Activated CD8-positive, alpha-beta memory T cell treated with anti-CD3 and anti-CD28 coated beads for 4 hours (primary cell): ENCODE results near the gene TMPRSS11E.
"Not testable (repeated sequence)": the region's sequence is repeated elsewhere in the genome, so short reads cannot be mapped to it uniquely, and the experiment has no call there.

Source experiments
- DNase-seq, 2 donors: peaks; one replicate each; pipeline ENCODE4 v3.0.0-alpha.2; 2020; ENCODE audit warnings: low read depth in 2 of 2

Gene TMPRSS11E

DNA sequence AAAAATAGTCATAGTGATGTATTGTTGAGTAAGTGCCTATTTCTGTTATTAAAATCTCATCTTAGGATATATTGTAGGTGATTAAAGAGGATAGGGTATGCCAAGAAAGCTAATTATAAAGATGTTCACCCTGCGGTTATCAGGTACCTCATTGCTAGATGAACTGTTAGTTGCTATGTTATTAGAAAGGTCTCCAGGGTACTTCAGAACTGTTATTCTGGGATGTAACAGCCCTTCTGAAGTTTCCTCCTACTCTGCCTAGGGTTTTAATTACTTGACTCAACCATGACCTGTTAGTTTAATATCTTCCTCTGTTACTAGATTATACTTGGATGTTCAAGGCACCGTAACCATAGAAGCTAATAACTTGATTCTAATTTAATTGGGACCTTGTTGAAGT lies 15.4 kb downstream of the TMPRSS11E start:
- DNase-seq: no peak

DNA sequence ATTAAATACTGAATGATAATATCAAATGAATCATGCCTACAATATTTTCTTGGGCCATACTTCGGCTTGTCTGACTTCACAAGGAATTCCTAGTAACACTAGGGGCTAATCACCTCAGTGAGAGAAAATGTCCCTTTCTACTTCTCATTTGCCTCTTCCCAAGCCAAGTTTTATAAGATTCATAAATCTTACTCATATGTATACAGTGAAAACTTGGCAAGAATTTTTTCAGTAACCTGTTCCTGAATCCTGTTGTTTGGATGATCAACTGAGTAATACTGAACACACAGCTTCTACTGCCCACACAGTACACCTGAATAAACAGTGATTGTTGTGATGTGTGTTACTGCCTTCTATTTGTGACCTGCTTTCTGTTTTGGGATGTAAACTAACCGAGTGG lies 16.5 kb downstream of the TMPRSS11E start:
- no peak for DNase-seq

DNA sequence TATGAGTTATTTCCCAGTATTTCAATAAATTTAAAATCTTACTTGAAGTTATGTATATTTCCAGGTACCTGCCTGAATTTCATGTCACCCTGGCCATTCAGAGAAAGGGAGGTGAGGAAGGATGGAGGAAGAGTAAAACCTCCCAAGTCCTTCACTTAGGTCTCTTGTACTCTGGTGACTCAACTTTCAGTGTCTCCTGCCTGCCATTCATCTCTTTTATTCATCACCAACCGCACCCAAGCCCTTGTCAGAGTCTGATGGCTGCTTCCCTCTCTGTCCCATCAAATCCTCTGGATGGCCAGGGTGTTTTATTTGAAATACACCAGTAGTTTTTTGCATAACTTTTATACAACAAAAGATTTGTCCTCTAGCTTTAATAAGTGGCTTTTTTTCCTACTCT lies 17.8 kb downstream of the TMPRSS11E start:
- DNase-seq: no peak

DNA sequence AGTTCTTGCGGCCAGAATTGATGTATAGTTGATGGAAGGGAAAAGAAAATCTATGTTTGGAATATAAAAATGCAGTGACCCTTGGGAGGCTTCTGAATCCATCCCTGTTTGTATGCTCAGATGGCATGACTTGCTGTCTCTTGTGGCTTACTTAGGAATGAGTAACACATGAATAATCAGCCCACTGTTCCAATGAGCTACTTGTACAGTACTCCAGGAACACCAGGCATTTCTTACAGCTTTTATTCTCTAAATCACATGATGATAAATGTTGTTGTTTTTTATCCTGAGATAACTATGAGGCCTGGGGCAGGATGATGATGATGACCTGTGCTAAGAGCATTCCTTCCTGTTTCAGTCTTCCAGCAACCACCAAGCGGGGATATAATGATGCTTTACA lies 18.9 kb downstream of the TMPRSS11E start:
- no peak for DNase-seq

DNA sequence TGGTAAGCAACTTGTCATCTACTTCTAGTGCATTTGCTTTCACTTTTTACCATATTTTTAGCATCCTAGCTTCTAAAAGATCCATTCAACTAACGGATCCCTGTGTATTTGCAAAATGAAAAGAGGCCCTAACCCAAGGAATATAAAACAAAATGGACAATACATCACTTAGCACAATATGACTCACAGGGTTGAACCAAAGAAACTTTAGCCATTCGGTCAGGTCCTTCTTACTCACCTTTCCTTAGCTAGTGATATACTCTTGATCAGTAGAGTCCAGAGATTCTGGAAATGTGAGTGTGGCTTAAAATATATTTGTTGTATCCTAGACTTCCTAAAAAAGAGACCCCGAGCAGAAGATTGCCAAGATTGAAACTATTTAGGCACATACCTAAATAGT lies 19.5 kb downstream of the TMPRSS11E start:
- DNase-seq: no peak

DNA sequence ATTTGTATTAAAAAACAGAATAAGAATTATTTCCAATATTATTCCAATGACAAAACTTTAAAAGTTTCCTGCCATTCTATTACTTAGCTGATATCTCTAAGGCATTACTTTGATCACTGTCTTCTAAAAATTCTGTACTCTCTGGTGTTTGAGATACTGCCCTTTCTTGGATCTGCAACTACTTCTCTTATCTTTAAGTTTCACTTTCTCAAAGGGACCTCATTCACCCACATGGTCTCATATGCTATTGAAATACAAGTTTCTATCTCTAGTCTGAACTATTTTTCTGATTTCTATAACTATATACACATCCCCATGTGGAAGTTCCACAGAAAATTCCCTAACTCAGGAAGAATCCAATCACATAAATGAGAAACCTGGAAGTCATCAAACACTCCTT lies 22.2 kb downstream of the TMPRSS11E start:
- DNase-seq: no peak

DNA sequence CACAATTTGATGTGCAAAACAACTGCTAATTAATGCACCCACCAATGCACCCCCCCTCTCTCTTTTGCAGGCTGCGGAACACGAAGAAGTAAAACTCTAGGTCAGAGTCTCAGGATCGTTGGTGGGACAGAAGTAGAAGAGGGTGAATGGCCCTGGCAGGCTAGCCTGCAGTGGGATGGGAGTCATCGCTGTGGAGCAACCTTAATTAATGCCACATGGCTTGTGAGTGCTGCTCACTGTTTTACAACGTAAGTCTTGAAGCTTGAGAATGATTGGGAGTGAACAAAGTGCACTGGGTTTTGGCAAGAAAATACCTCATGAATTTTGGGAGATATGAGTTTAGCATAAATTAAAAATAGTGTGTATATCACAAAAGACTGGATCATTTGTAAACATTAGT lies 28.9 kb downstream of the TMPRSS11E start:
- no peak for DNase-seq

DNA sequence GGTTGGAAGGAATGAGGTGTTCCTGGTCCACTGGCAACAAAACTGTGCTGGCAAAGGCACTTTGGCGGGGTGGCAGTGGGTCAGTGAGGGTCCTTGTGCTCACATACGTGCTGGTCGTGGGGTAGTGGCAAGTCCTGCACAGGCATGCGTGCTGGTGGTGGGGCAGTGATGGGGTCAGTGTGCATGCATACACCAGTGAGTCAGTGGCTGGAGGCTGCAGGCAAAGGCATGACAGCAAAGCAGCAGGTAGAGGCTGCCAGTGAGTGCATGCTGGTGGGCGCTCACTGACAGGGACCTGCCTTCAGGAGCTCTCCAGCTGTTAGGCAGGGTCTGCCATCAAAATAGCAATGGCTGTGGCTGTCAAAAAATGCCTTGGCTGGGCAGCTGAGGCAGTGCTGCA lies 42.1 kb downstream of the TMPRSS11E start:
- DNase-seq: no peak

DNA sequence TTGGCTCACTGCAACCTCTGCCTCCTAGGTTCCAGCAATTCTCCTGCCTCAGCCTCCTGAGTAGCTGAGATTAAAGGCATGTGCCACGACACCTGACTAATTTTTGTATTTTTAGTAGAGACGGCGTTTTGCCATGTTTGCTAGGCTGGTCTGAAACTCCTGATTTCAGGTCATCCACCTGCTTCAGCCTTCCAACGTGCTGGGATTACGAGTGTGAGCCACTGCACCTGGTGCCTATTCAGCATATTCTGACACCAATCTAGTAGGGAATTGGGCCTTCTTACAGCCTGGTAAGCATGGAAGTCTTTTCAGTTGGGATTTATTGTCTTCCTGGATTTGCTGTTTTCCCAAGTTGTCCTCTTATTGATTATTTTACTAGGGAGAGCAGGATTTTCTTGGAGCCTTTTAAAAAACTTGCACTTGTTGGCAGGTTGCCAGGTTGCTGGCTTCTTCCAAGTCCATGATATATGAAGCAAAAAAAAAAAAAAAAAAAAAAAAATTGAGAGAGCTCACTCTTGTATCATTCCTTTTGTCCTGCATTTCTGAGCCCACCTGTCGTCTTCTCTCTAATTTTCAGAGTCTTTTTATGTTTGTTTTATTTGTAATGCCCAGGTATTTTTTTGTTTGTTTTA lies 43.7 kb downstream of the TMPRSS11E start:
- no peak for DNase-seq

DNA sequence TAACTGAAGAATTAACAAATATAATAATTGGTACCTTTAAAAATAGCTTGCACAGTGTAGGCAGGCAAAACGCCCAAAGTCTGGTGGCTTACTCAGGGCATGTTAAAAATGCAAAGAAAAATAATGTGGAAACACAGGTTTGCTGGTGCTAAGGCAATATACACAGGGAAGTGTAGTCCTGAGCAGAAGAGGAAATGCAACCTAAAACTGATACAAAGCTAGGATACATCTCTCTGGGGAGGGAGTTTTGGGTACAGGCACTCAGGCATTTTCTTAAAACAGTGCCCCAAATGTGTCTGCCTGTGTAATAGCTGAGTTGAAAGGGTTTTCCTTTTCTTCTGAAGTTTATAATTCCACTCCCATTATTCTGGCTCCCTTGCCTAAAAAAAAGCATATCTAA lies 47.4 kb downstream of the TMPRSS11E start:
- DNase-seq: no peak

DNA sequence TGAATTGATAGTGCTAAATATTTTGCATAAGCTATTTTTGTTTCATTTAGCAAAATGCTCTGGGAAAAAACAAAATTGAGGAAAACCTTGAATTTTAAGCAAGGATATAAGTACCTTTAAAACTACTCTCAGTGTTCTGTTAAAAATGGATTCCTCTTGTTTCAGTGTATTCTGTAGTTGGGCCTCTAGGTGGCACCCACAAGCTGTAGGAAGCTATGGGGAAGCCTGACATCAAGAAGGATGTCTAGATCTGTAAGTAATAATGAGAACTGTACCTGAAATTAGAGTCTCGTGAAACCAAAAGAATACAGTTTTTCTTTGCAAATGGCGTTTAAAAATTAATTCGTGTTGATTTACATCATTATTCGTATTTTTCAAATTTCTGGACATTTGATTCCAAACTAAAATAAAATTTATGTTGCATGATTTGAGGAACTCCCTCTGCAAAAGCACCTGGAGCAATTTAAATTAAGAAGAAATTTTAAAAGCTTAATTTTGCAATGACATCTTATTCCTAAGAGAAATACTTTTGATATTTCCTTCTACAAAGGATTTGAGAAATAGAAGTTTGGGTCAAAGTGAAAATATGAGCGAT lies 51.2 kb downstream of the TMPRSS11E start:
- peak; percentile 2 to 25 for DNase-seq

DNA sequence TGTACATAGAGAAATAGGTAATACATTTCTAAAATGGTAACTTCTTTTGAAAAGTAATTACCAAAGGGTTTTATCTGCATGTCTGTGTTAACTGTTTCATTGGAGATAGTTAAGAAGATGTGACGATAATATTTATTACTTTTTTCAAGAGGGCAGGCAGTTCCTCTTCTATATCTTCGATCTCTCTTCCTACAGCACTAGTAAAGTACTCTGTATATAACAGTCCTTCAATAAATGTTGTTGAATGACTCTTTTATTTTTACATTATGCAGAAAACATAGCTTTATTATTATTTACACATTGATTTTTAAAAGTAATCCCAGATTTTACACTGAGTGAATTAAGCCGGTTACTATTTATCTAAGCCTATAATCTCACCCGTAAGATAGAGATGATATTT lies 51.8 kb downstream of the TMPRSS11E start:
- no peak for DNase-seq

DNA sequence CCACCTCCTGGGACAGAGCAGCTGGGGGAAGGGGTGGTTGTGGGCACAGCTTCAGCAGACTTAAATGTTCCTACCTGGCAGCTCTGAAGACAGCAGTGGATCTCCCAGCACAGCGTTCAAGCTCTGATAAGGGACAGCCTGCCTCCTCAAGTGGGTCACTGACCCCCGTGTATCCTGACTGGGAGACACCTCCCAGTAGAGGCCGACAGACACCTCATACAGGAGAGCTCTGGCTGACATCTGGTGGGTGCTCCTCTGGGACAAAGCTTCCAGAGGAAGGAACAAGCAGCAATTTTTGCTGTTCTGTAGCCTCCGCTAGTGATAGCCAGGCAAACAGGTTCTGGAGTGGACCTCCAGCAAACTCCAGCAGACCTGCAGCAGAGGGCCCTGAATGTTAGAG lies 56.2 kb downstream of the TMPRSS11E start:
- DNase-seq: not testable (repeated sequence)

DNA sequence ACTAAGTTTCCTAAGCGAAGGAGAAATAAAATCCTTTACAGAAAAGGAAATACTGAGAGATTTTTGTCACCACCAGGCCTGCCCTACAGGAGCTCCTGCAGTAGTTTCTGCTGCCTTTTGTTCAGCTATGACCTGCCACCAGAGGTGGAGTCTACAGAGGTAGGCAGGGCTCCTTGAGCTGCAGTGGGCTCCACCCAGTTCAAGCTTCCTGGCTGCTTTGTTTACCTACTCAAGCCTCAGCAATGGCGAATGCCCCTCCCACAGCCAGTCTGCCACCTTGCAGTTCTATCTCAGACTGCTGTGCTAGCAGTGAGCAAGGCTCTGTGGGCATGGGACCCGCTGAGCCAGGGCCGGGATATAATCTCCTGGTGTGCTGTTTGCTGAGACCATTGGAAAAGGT lies 57.6 kb downstream of the TMPRSS11E start:
- not testable (repeated sequence) for DNase-seq

DNA sequence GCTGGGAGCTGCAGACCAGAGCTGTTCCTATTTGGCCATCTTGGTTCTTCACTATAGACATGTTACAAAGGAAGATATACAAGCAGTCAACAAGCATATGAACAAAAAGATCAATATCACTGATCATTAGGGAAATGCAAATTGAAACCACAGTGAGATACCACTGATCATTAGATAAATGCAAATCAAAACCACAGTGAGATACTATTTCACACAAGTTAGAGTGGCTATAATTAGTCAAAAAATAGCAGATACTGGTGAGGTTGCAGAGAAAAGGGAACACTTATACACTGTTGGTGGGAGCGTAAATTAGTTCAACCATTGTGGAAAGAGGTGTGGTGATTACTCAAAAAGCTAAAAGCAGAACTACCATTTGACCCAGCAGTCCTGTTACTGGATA lies 58.2 kb downstream of the TMPRSS11E start:
- DNase-seq: not testable (repeated sequence)

DNA sequence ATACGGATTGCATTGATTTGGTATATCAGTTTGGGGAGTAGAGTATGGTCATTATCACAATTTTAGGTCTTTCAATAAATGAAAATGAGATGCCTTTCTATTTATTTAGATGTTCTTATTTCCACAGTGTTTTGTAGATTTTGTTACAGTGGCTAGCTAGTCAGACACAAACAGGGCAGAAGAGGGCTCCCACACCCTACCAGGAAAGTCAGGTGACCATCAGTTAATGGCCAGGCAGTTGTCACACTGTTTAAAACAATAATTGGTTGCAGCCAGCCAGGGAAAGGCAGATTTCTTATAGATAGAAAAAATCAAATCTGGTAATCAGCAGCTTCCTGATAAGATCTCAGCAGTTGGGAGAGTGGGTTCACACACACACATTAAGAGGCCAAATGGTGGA lies 71.6 kb downstream of the TMPRSS11E start:
- DNase-seq: no peak

DNA sequence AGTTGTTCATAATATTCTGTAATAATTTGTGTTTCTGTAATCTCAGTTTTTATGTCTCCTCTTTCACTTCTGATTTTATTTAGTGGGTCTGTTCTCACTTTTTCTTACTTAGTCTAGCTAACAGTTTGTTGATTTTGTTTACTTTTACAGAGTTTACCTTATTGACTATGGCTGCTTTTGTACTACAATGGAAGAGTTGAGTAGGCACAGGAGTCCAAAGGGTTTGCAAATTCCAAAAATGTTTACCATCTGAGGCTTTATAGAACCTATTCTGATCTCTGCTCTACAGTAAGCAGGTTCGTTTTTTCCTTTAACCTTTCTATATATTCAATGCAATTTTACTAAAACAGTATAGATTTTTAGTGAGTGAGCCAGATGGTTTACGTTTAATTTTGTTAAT lies 73.7 kb downstream of the TMPRSS11E start:
- no peak for DNase-seq

DNA sequence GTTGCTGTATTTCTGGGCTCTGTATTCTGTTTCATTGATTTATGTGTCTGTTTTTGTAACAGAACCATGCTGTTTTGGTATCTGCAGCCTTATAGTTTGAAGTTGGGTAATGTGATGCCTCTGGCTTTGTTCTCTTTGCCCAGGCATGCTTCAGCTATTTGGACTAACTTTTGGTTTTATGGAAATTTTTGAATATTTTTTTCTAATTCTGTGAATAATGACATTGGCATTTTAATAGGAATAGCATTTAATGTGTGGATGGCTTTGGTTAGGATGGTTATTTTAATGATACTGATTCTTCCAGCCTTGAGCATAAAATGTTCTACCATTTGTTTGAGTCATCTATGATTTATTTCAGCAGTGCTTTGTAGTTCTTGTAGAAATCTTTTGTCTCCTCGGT lies 75.0 kb downstream of the TMPRSS11E start:
- DNase-seq: not testable (repeated sequence)

DNA sequence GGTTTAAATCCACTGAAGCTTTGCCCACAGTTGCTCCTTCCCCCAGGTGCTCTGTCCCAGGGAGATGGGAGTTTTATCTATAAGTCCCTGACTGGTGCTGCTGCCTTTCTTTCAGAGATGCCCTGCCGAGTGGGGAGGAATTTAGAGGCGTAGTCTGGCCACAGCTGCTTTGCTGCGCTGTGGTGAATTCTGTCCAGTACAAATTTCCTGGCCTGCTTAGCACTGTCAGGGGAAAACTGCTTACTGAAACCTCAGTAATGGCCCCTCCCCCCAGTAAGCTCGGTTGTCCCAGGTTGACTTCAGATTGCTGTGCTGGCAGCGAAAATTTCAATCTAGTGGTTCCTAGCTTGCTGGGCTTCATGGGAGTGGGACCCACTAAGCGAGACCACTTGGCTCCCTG lies 88.7 kb downstream of the TMPRSS11E start:
- DNase-seq: no peak

DNA sequence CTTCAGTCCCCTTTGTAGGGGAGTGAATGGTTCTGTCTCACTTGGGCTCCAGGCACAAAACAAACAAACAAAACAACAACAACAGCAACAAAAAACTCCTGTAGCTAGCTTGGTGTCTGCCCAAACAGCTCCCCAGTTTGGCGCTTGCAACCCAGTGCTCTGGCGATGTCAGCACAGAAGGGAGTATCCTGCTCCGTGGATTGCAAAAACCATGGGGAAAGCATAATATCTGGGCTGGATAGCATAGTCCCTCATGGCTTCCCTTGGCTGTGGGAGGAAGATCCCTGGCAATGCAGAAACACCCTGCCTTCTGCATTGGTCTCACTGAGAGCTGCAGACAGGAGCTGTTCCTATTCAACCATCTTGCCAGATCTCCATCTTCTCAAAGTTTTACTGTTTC lies 89.1 kb downstream of the TMPRSS11E start:
- DNase-seq: no peak

DNA sequence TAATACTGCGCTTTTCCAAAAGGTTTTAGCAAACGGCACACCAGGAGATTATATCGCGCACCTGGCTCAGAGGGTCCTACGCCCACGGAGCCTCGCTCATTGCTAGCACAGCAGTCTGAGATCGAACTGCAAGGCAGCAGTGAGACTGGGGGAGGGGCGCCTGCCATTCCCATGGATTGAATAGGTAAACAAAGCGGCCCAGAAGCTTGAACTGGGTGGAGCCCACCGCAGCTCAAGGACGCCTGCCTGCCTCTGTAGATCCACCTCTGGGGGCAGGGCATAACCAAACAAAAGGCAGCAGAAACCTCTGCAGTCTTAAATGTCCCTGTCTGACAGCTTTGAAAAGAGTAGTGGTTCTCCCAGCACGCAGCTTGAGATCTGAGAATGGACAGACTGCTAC lies 95.5 kb downstream of the TMPRSS11E start:
- DNase-seq: not testable (repeated sequence)
